K562 (cell line): ENCODE data around the gene LPXN. TPM values are rescaled to one million over a fixed set of nuclear protein-coding genes. Genes with fewer than 3 reads are reported as not detected.

Experiments used
- ATAC-seq: fragments of 200-7000 bp; cut with Tn5 transposase; 3 replicates; pipeline ENCODE4 v1.9.1; 2020; ENCODE audit warnings: moderate library complexity
- BruUV-seq: library from RNA; stranded (reverse); fragments of 400-500 nt; replicated peaks from 2 replicates; lab custom pipeline; 2021; lab: Mats Ljungman, UMichigan
- CTCF ChIA-PET: fragments of 300-600 bp; formaldehyde crosslinking; extraction: SDS; loops from one replicate; lab custom pipeline; 2021; ENCODE audit warnings: low intra/inter-chr PET ratio; lab: Yijun Ruan, JAX
- POLR2A ChIA-PET: fragments of 300-600, 350-650 bp; sonication (Branson Sonifier 250); formaldehyde crosslinking; extraction: SDS; loops from one replicate; lab custom pipeline; 2021; ENCODE audit warnings: antibody characterized with exemption, inconsistent platforms; lab: Yijun Ruan, JAX
- DNase-seq, 4 experiments: peaks; one replicate each; pipeline versions ENCODE4 v3.0.0 to v3.0.0-alpha.2; 2011 to 2018; ENCODE audit warnings: low spot score in 3 of 4, mixed read lengths in 3 of 4; ENCODE audit errors: extremely low read depth in 1 of 4
- FAIRE-seq: peaks from 2 replicates; lab custom pipeline; 2011; peaks lifted over from hg19 to GRCh38; lab: Jason Lieb, UNC
- H2AFZ ChIP-seq: 2 replicates; pipeline ENCODE4 v1.6.0; 2011; ENCODE audit warnings: low read depth, low read length, control low read depth, inconsistent platforms
- H3K27ac ChIP-seq: fragments of 200-600 bp; 3 replicates; pipeline ENCODE4 v1.8.0; 2011; ENCODE audit warnings: low read depth, mild to moderate bottlenecking, control low read depth, inconsistent platforms, low read length, moderate library complexity, mixed read lengths; ENCODE audit errors: extremely low read depth
- H3K27me3 ChIP-seq, 2 experiments: fragments of 300-600 bp in 1 of 2; 2 replicates in 1 of 2; 3 replicates in 1 of 2; pipeline versions ENCODE4 v1.6.0 to v1.8.0; 2011; ENCODE audit warnings: inconsistent platforms in 2 of 2, low read length in 2 of 2, mild to moderate bottlenecking in 1 of 2, mixed read lengths in 1 of 2, moderate library complexity in 1 of 2; ENCODE audit not compliant: control insufficient read depth in 2 of 2, insufficient read depth in 2 of 2
- H3K36me3 ChIP-seq: fragments of 300-600 bp; 3 replicates; pipeline ENCODE4 v1.8.0; 2011; ENCODE audit warnings: mild to moderate bottlenecking, low read length, inconsistent platforms; ENCODE audit not compliant: control insufficient read depth, insufficient read depth
- H3K4me1 ChIP-seq, 2 experiments: fragments of 200-600 bp in 1 of 2; replicated peaks in 1 of 2; 2 replicates in 1 of 2; 3 replicates in 1 of 2; pipeline versions ENCODE4 v1.5.1 to v1.8.0; 2011; ENCODE audit warnings: inconsistent platforms in 2 of 2, low read length in 2 of 2, mild to moderate bottlenecking in 1 of 2, mixed read lengths in 1 of 2, moderate library complexity in 1 of 2; ENCODE audit not compliant: control insufficient read depth in 2 of 2, insufficient read depth in 2 of 2
- H3K4me2 ChIP-seq: 2 replicates; pipeline ENCODE4 v1.6.1; 2011; ENCODE audit warnings: low read length, control low read depth, inconsistent platforms, mixed read lengths; ENCODE audit not compliant: insufficient read depth
- H3K4me3 ChIP-seq: fragments of 200-600 bp; sonication (generic), shearing (Covaris generic); 2 replicates; pipeline ENCODE4 v1.5.1; 2016; ENCODE audit warnings: control low read depth, inconsistent platforms
- H3K79me2 ChIP-seq: fragments of 200-600 bp; 3 replicates; pipeline ENCODE4 v1.8.0; 2011; ENCODE audit warnings: low read length, inconsistent platforms; ENCODE audit not compliant: control insufficient read depth, insufficient read depth
- H3K9ac ChIP-seq, 2 experiments: 2 replicates each; pipeline versions ENCODE4 v1.6.0 to v1.6.1; 2011; ENCODE audit warnings: low read depth in 2 of 2, low read length in 2 of 2, control low read depth in 1 of 2, inconsistent platforms in 1 of 2, mild to moderate bottlenecking in 1 of 2, mixed read lengths in 1 of 2; ENCODE audit not compliant: insufficient read depth in 1 of 2
- H3K9me1 ChIP-seq: one replicate; pipeline ENCODE4 v1.6.0; 2011; ENCODE audit warnings: inconsistent platforms, mild to moderate bottlenecking, low read length, moderate library complexity; ENCODE audit not compliant: control insufficient read depth, insufficient read depth
- H3K9me3 ChIP-seq: replicated peaks from 2 replicates; pipeline ENCODE4 v1.5.1; 2011; ENCODE audit warnings: low read depth, low read length, inconsistent platforms; ENCODE audit not compliant: control insufficient read depth, insufficient read depth
- H4K20me1 ChIP-seq: replicated peaks from 2 replicates; pipeline ENCODE4 v1.6.1; 2011; ENCODE audit warnings: low read length, inconsistent platforms, mixed read lengths; ENCODE audit not compliant: control insufficient read depth, insufficient read depth
- ASH1L ChIP-seq: fragments of 450-650 bp; IDR thresholded peaks from 2 replicates; pipeline ENCODE4 v1.6.1; 2018; ENCODE audit warnings: borderline replicate concordance, mild to moderate bottlenecking, low read depth; ENCODE audit not compliant: partially characterized antibody
- CEBPB ChIP-seq: fragments of 450-650 bp; IDR thresholded peaks from 2 replicates; pipeline ENCODE4 v1.6.1; 2016; ENCODE audit warnings: missing genetic modification characterization, missing compliant biosample characterization
- CHD1 ChIP-seq: fragments of 200-600 bp; sonication (generic); IDR thresholded peaks from one replicate; pipeline ENCODE4 v1.6.1; 2012; ENCODE audit warnings: mild to moderate bottlenecking, moderate library complexity, low read length, inconsistent platforms
- E2F3 ChIP-seq: fragments of 250-450 bp; sonication (Bioruptor Pico); IDR thresholded peaks from 2 replicates; pipeline ENCODE4 v1.4.0; 2020; ENCODE audit warnings: mild to moderate bottlenecking
- FOXM1 ChIP-seq, 2 experiments: fragments of 450-650 bp in 1 of 2; sonication (generic) in 1 of 2; formaldehyde crosslinking in 1 of 2; IDR thresholded peaks; 2 replicates each; pipeline versions ENCODE4 v1.6.1 to v1.9.0; 2017 to 2022; ENCODE audit warnings: low read depth in 2 of 2, mild to moderate bottlenecking in 2 of 2, missing genetic modification reagents in 1 of 2, moderate library complexity in 1 of 2
- HMG20A ChIP-seq: fragments of 450-650 bp; formaldehyde crosslinking; conservative IDR thresholded peaks from 2 replicates; pipeline ENCODE4 v1.4.0; 2020; ENCODE audit warnings: mild to moderate bottlenecking, mixed read lengths
- HMG20B ChIP-seq: fragments of 250-450 bp; sonication (Bioruptor Pico); IDR thresholded peaks from 2 replicates; pipeline ENCODE4 v1.5.0; 2021; ENCODE audit warnings: mild to moderate bottlenecking
- NR1H2 ChIP-seq: sonication (generic); formaldehyde crosslinking; IDR thresholded peaks from 2 replicates; pipeline ENCODE4 v1.4.0; 2020; ENCODE audit warnings: mild to moderate bottlenecking, missing genetic modification reagents
- NUFIP1 ChIP-seq: fragments of 450-650 bp; IDR thresholded peaks from 2 replicates; pipeline ENCODE4 v1.6.1; 2018; ENCODE audit not compliant: partially characterized antibody
- SMARCE1 ChIP-seq: fragments of 450-650 bp; IDR thresholded peaks from 2 replicates; pipeline ENCODE4 v1.7.1; 2016; ENCODE audit warnings: mild to moderate bottlenecking
- U2AF1 ChIP-seq: fragments of 200-400 bp; formaldehyde crosslinking; optimal IDR thresholded peaks from 2 replicates; pipeline ENCODE3; 2017; ENCODE audit warnings: mild to moderate bottlenecking, low read depth, low read length, moderate library complexity
- U2AF2 ChIP-seq: fragments of 200-400 bp; formaldehyde crosslinking; optimal IDR thresholded peaks from 2 replicates; pipeline ENCODE3; 2017; ENCODE audit warnings: low read depth, mild to moderate bottlenecking, low read length
- ZNF174 ChIP-seq: fragments of 250-450 bp; sonication (Bioruptor Pico); IDR thresholded peaks from 2 replicates; pipeline ENCODE4 v1.4.0; 2020; ENCODE audit warnings: mild to moderate bottlenecking
- ZNF184 ChIP-seq: sonication (generic); formaldehyde crosslinking; IDR thresholded peaks from 2 replicates; pipeline ENCODE4 v1.5.0; 2020; ENCODE audit warnings: missing genetic modification reagents
- ZNF232 ChIP-seq: sonication (generic); formaldehyde crosslinking; IDR thresholded peaks from 2 replicates; pipeline ENCODE4 v1.8.0; 2022; ENCODE audit warnings: mild to moderate bottlenecking, missing genetic modification reagents
- ZNF511 ChIP-seq: sonication (generic); formaldehyde crosslinking; IDR thresholded peaks from 2 replicates; pipeline ENCODE4 v1.8.0; 2022; ENCODE audit warnings: mild to moderate bottlenecking, missing genetic modification reagents
- ZNF77 ChIP-seq: fragments of 250-450 bp; sonication (Bioruptor Pico); IDR thresholded peaks from 2 replicates; pipeline ENCODE4 v1.5.0; 2020
- WGBS: fragments of 100-300 bp; shearing (Covaris generic); methylation state at CpG from one replicate; pipeline ENCODE4 v1.1.6; 2016; ENCODE audit warnings: low coverage, mixed read lengths; ENCODE audit not compliant: insufficient coverage; ENCODE audit errors: missing lambda C conversion rate; 5-methylcytosine and 5-hydroxymethylcytosine counted together
- in situ Hi-C: fragments of 300-500 bp; cut with MboI; formaldehyde crosslinking; loops from 4 replicates; pipeline ENCODE4 v1.15.0; 2018; ENCODE audit warnings: inconsistent platforms, mixed read lengths
- intact Hi-C: fragments of 100-400 bp; cut with micrococcal nuclease; formaldehyde crosslinking; loops from 2 replicates; pipeline ENCODE4 v1.14.2; 2022
- polyA plus RNA-seq, 8 experiments: library from polyadenylated mRNA; depleted of rRNA in 4 of 8; stranded (reverse) in 5 of 8; unstranded in 3 of 8; fragments of >200 nt; fragmentation: Nextera tagmentation in 2 of 8; fragmentation: Illumina TruSeq in 1 of 8; extraction: Ambion mirVana in 2 of 8; extraction: Trizol in 1 of 8; gene quantifications; 2 replicates each; pipeline versions ENCODE4 v1.2.1 to v1.2.3, GENCODE V29; 2011 to 2014; ENCODE audit warnings: inconsistent platforms in 1 of 8, missing spikeins in 1 of 8
- total RNA-seq, 7 experiments: library from RNA; depleted of rRNA in 6 of 7; stranded (reverse); fragments of >200 nt in 6 of 7; fragmentation: Illumina TruSeq in 2 of 7; extraction: Trizol in 2 of 7; gene quantifications; 2 replicates each; pipeline versions ENCODE4 v1.2.1 to v1.2.3, GENCODE V29; 2011 to 2021; ENCODE audit warnings: low replicate concordance in 1 of 7
- TF ChIP-seq, protein P1 (sequence below): fragments of 450-650 bp; IDR thresholded peaks from 2 replicates; pipeline ENCODE4 v1.7.1; 2018; ENCODE audit warnings: mild to moderate bottlenecking, low read depth; ENCODE audit not compliant: partially characterized antibody
- TF ChIP-seq, protein P2 (sequence below): fragments of 250-450 bp; sonication (Bioruptor Pico); IDR thresholded peaks from 2 replicates; pipeline ENCODE4 v1.8.0; 2022; ENCODE audit warnings: inconsistent platforms, mild to moderate bottlenecking, moderate library complexity, borderline replicate concordance

The LPXN gene
- total and polyA plus RNA-seq, 9 of the 15 experiments (the other 6 are each of a cell fraction or from before 2014, with no cell fraction given) = 0.73 to 3.1 (median 2.0) TPM

DNA sequence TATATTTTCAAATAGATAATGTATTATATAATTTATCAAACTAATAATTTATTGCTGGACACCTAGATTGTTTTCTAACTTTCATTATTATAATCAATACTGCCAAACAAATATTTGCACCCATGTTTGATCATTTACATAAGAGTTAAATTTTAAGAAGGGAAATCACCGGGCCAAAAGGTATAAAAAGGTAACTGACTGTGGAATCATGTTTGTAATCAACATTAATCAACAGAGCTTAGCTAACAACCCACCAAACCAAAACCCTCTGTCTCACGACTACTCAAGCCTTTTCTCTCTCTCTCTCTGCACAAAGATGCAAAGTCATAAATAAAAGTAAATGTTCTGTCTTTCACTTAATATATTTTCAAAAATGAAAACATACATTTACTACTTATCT is 14.8 kb downstream of the LPXN start (continued):
- TF ChIP-seq, protein P1, sequence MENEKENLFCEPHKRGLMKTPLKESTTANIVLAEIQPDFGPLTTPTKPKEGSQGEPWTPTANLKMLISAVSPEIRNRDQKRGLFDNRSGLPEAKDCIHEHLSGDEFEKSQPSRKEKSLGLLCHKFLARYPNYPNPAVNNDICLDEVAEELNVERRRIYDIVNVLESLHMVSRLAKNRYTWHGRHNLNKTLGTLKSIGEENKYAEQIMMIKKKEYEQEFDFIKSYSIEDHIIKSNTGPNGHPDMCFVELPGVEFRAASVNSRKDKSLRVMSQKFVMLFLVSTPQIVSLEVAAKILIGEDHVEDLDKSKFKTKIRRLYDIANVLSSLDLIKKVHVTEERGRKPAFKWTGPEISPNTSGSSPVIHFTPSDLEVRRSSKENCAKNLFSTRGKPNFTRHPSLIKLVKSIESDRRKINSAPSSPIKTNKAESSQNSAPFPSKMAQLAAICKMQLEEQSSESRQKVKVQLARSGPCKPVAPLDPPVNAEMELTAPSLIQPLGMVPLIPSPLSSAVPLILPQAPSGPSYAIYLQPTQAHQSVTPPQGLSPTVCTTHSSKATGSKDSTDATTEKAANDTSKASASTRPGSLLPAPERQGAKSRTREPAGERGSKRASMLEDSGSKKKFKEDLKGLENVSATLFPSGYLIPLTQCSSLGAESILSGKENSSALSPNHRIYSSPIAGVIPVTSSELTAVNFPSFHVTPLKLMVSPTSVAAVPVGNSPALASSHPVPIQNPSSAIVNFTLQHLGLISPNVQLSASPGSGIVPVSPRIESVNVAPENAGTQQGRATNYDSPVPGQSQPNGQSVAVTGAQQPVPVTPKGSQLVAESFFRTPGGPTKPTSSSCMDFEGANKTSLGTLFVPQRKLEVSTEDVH = no peak
- no peak for TF ChIP-seq CEBPB (tag)
- TF ChIP-seq HMG20B (CRISPR knock-in tag) = no peak
- TF ChIP-seq FOXM1 (IDR thresholded peaks at IDR 0.05; ENCODE audit: low read depth) = no peak
- TF ChIP-seq FOXM1 (CRISPR knock-in tag; IDR thresholded peaks at IDR 0.05; ENCODE audit: low read depth) = no peak
- no peak for TF ChIP-seq ZNF174 (CRISPR knock-in tag)
- TF ChIP-seq HMG20A (CRISPR knock-in tag) = no peak

DNA sequence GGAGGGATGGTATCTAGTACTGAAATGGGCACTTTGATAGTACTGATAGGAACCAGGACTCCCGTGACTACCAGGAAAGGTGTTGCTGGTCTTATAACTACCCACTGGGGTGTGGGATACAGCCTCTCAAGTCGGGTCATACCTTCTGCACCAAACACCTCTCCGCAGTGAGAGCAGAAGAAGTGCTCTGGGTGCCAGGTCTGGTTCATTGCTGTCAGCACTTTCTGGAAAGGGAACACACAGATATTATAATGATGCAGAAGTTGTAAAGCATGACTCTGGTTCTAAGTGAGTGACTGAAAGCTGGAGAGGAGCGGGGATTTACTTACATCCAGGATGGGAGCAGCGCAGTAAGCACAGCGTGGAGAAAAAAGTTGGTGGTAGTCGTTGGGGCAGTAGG is 26.0 kb downstream of the LPXN start:
- no peak overlapping the region for H3K27ac ChIP-seq
- no peaks in the 10 kb centered on the region for H3K9me3 ChIP-seq
- H3K36me3 ChIP-seq = no peaks in the 10 kb centered on the region
- no peaks in the 10 kb centered on the region for H3K9me1 ChIP-seq
- H3K79me2 ChIP-seq = no peaks in the 10 kb centered on the region
- H4K20me1 ChIP-seq = no peaks in the 10 kb centered on the region
- FAIRE-seq = no peak
- H3K4me3 ChIP-seq = no peak overlapping the region
- ATAC-seq = no peak
- H2AFZ ChIP-seq = no peak overlapping the region
- no peak overlapping the region for H3K4me2 ChIP-seq
- 47% methylated on average over 7 of the region's 7 CpGs for WGBS
- intact Hi-C loops (no loop called here), in situ Hi-C loops (no loop called here)
- H3K4me1 ChIP-seq = no peaks in the 10 kb centered on the region
- no peak overlapping the region for H3K9ac ChIP-seq
- DNase-seq = no peak
- no TSS peak for BruUV-seq
- no peaks in the 10 kb centered on the region for H3K27me3 ChIP-seq
- CTCF ChIA-PET = no interaction called here
- POLR2A ChIA-PET = interaction anchor here (1.1 kb wide), 1 partner anchor 28 kb away, joined by 3 read pairs; no protein-coding TSS in a partner anchor
- TF ChIP-seq, protein P2, sequence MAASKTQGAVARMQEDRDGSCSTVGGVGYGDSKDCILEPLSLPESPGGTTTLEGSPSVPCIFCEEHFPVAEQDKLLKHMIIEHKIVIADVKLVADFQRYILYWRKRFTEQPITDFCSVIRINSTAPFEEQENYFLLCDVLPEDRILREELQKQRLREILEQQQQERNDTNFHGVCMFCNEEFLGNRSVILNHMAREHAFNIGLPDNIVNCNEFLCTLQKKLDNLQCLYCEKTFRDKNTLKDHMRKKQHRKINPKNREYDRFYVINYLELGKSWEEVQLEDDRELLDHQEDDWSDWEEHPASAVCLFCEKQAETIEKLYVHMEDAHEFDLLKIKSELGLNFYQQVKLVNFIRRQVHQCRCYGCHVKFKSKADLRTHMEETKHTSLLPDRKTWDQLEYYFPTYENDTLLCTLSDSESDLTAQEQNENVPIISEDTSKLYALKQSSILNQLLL = no peak
- no peak for TF ChIP-seq SMARCE1
- no peak for TF ChIP-seq NUFIP1
- no peak for TF ChIP-seq ZNF511 (CRISPR knock-in tag)
- no peak for TF ChIP-seq ASH1L
- no peak for TF ChIP-seq ZNF232 (CRISPR knock-in tag)
- no peak for TF ChIP-seq ZNF77 (CRISPR knock-in tag)
- no peak for TF ChIP-seq NR1H2 (CRISPR knock-in tag)
- no peak for TF ChIP-seq CHD1
- TF ChIP-seq ZNF184 (CRISPR knock-in tag) = no peak
- no peak for TF ChIP-seq U2AF2
- no peak for TF ChIP-seq U2AF1
- no peak for TF ChIP-seq E2F3 (CRISPR knock-in tag)
